HG02763 (cell line): ENCODE measurements around the gene FLAD1.

ENCODE experiments used
- ATAC-seq: cut with Tn5 transposase; IDR thresholded peaks from one replicate; pipeline ENCODE4 v1.9.1; 2021; ENCODE audit warnings: mild to moderate bottlenecking, moderate library complexity; ENCODE audit not compliant: unreplicated experiment

The FLAD1 gene

GRCh38 chr1:154951901-154952657 is 31.1 kb upstream of the FLAD1 start:
- no peak for ATAC-seq

- ATAC-seq, result no peak
Observed at GRCh38 chr1:154952664-154953063, 30.5 kb upstream of the FLAD1 start.

DNA sequence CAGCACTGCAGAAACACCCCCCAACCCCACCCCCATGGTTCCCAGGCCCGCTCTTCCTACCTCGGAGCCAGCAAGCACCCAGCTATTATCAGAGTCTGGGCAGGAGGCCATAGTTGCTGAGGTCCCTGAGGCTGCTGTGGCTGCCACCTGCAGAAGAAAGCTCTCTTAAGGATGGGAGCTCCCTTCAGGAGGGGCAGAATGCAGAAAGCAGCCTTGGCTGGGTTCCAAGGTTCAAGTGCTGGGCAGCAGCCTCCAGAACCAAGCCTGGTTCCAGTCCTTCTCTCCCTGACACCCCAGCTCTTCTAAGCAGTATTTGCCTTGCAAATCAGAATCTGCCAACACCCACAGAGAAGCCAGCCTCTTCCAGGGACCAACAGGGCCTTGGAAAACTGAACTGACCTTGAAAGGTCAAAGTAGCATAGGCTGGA is 29.5 kb upstream of the FLAD1 start:
- no peak for ATAC-seq

DNA sequence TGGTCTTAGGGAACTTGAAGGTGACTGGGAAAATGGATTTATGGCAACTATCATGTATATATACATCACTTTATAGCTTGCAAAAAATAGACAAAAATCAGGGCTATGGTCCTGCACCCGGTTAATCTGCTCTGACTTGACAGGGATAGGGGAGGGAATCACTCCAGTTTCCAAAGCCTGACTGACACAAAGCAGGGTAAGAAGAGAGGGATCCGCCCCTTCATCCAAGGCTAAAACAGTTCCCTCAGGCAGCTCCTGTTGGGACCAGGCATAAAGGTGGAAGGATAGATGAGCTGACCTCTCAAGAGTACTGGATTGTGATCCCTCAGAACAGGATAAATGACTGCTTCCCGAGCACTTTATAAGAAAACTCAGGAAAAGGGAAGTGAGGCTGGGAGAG is 28.6 kb upstream of the FLAD1 start:
- no peak for ATAC-seq

GRCh38 chr1:154955039-154955717 is 28.0 kb upstream of the FLAD1 start:
- peak; percentile 51 for ATAC-seq

DNA sequence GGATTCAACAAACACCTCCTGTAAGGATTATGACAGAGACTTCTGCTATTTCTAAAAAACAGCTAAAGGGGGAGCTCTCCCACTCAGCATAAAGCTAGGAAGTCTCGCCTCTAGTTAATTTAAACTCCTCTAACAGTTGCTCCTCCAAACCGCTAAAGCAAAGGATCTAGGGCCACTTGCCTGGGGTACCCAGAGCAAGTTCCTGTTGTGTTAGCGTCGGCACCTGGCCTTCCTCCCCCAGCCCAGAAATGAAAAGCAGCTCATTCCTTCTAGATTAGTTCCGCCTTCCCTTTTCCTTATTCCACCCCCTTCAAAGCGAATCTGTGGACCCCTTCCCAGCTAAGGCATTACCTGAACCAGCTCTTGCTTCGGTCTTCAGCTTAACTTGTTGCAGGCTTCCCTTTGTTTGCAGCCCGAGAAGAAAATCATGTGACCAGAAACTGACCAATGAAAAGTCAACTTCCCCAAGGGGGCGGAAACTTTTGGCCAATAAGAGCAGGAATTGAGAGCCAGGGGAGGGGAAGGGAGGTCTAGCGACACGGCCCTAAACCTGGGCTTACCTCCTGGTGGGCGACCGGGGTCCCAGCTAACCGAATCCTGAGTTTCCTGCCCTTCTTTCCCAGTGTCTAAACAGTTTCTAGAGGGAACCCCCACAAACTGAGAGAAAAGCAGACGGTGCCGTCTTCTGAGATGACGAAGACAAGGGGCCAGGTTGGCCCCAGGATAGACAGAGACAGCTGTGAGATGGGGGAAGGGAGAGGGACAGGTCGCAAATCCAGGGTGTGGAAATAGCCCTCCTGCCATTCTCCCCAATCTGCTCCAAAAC is 27.2 kb upstream of the FLAD1 start, which contains the start of gene PBXIP1:
TSS of gene PBXIP1 (minus strand) at position 382 of the 826 bp plus-strand sequence. CDS start 2,378 bp downstream, outside the sequence.
- ATAC-seq, result peak; percentile 63

DNA sequence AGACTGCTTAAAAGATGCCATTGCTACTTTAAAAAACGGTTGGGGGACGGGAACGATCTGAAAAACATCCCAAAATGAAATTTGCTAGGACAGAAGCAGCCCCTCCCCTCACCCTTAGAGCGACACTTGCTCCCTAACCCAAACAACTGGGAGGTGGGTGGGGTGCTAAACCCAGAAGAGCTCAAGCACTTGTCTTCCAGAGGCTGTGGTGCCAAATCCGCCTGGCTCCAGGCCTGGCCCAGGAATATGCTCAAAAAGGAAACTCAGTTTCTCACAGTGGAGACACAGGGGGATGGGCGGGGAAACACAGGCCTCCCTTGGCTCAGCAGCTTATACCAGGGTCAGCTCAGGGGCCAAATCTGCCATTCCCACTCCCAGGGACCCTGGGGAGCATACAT is 26.6 kb upstream of the FLAD1 start:
- no peak for ATAC-seq

DNA sequence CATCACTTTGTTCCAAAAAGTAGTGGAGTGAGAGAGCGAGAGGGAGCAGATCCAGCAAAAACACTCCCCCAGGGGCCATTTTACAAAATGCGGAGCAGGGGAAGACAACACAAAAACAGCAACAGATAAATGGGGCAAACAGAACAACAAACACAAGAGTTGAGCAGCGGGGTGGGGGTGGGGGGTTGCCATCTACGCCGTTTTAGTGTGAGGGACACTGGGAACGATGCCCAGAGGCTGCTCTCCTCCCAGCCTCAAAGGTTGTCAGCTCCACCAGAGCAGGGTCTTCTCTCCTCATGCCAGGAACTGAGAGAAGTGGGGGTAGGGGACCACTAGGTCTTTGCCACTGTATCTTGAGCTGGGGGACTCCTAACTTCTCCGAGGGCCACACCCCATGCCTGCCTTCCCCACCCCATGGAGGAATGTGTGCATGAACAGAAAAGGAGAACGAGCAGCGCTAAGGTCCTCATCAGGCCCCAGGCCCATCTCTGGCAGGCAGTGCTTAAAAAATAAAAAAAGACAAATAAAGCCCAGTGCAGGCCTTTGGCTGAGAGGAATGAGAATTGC is 26.0 kb upstream of the FLAD1 start:
- no peak for ATAC-seq

GRCh38 chr1:154958036-154958435 is 25.1 kb upstream of the FLAD1 start:
- ATAC-seq, result no peak

- no peak for ATAC-seq
Observed at GRCh38 chr1:154958681-154959425, 24.3 kb upstream of the FLAD1 start.

DNA sequence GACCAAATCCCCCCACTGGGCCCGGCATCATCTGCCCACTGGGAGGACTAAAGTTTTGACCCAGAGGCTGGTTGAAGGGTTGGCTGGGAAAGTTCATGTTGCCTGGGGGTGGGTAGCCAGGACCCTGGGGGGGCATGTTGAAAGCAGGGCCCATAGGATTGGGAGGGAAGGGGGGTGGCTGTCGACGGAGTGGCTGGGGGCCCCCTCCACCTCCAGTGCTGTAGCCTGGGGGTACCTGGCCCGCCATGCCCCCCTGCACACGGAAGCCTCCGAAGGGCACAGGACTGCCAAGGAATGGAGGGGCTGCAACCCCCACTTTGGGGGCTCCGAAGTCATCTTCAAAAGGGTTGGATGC is 23.7 kb upstream of the FLAD1 start:
- no peak for ATAC-seq

DNA sequence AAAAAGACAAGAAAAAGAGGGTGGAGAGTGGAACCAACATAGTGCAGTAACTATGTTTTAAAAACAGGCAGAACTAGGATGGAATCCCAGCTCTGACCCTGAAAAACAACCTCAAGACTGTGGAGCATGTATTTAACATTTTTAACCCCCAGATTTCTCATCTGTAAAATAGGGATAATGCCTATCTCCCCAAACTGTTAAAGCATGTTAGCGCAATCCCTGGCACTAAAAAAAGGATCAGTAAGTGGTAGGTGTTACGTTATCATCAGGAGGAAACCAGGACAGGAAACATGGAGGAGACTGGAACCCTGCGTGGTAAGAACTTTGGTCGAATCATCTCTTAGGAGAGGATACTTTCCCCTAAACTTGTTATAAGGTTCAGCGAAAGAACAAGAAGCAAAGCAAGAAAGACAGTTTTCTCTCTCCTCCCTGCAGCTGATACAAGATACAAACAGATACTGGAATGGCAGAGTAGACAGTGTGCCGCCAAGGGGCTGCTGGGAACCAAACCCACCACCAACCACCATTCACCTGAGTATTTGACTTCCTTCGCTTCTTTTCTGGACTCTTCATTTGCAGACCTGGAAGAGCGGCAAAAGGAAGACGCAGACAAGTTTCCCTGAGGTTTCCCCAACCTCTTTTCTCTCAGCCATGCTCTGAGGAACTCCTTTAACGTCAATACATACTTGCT is 22.6 kb upstream of the FLAD1 start:
- ATAC-seq, result no peak

- peak; percentile 78 for ATAC-seq
Observed at GRCh38 chr1:154961207-154962155, 21.7 kb upstream of the FLAD1 start, which contains the start of gene PYGO2. PYGO2 (minus strand) TSS chr1:154961782; CDS start chr1:154961576, 206 bp downstream.

DNA sequence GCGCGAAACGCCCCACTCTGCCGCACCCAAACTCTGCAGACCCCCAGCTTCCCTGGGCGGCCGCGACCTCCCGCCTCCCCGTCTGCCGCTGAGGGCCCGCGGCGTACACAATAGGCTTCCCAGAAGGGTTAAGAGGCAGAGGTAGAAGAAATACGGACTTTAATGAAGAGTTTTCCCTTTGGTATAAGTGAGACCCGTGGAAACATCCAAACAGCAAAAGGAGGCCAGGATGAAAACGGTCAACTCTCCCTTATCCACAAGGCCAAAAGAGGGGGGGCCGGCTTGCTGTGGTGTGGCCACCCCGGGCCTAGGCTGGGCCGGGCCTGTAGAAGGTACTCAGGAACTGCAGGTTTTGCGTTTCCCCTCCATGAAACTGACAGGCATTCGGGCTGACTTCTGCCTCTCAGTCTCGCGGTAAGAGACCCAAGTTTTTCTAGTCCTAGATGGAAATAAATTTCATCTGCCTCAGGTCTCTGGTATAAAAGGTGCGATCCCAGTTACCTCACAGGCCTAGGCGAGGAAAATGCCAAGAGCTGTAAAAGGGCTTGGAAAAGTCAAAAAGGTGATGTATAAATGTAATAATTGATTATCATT is 20.9 kb upstream of the FLAD1 start:
- no peak for ATAC-seq

DNA sequence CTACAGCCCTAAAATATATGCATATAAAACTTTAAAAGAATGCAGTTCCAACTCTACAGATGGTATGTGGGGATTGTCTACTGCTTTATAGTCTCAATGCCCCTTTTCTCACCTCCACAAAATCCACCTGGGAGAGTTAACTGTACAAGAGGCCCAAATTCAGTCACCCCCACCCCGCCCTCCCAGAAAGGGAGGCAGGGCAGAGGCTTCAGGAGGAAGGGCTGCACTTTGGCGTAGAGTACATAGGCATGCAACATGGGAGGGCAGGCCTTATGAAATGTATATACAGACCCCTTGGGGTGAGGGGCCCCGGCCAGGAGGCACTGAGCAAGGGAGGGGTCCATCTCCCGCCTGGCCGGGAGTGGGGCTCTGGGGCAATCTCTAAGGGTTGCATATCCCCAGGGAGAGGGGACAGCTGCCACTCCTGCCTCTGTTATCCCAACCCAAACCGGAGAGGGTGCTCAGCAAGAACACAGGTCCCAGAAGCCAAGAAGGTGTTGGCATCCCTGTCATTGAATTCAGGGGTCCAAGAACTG is 20.3 kb upstream of the FLAD1 start:
- no peak for ATAC-seq

GRCh38 chr1:154963643-154964042 is 19.5 kb upstream of the FLAD1 start:
- ATAC-seq, result no peak

DNA sequence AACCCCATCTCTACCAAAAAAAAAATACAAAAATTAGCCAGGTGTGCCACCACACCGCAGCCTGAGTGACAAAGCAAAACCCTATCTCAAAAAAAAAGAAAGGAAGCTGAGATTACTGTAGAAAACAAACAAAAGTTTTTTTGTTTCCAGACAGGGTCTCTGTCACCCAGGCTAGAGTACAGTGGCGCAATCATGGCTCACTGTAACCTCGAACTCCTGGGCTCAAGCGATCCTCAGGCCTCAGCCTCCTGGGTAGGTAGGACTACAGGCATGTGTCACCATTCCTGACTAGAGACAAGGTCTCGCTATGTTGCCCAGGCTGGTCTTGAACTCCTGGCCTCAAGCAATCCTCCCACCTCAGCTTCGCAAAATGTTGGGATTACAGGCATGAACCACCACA is 18.8 kb upstream of the FLAD1 start:
- no peak for ATAC-seq

GRCh38 chr1:154966111-154966510 is 17.0 kb upstream of the FLAD1 start:
- ATAC-seq, result no peak
